CD4-positive, alpha-beta T cell treated with Interleukin-6 for 4 hours (primary cell): ENCODE measurements around the gene MISP3.

Experiments
- DNase-seq: peaks from one replicate; pipeline ENCODE4 v3.0.0-alpha.2; 2020; ENCODE audit warnings: mixed read lengths

Gene MISP3

DNA sequence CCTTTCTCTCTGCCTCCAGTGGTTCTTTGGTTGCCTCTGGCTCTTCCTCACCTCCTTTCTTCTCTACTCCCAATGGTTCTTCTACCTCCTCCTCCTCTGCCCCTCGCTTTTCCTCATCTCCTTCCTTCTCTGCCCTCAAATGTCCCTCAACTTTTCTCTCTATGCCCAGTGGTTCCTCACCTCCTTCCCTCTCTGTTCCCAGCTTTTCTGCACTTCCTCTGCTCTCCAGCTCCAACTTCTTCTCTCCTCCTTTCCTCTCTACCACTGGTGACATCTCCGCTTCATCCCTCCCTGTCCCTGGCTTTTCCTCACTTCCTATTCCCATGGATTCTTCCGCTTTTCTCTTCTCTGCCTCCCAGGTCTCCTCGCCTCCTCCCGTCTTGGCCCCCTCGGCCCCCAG lies 18.5 kb upstream of the MISP3 start:
- DNase-seq, result no peak

DNA sequence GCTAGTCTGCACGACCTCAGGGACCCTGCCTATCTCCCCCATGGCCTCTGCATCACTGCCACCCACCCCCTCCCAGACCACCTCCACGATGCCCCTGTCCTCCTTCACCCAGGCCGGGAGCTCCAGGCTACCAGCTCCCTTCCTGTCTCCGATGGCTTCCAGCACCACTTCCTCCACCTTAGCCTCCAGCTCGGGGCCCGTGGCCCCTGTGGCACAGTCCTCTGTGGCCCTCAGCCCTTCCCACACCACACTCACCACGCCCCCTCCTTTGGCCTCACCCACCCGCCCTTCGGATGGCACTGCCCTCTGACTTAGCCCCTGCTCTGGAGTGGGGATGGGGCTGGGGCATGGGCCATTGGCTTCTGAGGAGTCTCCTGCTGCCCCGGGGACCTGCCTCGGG lies 17.9 kb upstream of the MISP3 start:
- no peak for DNase-seq

DNA sequence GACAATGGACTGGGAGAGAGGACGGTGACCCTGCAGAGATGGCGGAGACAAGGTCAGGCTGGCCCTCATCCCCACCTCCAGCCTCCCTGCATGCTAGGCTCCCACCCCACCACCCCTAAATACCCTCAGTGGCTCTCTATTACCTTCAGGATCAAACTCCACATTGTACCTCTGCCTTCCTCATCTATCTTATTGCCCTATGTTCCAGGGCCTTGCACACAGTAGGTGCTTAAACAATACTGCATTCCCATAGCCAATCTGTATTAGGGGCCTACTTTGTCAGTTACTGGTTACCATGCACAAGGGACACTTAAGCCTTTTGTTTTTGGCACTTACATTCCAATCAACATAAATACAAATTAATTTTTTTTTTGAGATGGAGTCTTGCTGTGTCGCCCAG lies 17.2 kb upstream of the MISP3 start:
- no peak for DNase-seq

DNA sequence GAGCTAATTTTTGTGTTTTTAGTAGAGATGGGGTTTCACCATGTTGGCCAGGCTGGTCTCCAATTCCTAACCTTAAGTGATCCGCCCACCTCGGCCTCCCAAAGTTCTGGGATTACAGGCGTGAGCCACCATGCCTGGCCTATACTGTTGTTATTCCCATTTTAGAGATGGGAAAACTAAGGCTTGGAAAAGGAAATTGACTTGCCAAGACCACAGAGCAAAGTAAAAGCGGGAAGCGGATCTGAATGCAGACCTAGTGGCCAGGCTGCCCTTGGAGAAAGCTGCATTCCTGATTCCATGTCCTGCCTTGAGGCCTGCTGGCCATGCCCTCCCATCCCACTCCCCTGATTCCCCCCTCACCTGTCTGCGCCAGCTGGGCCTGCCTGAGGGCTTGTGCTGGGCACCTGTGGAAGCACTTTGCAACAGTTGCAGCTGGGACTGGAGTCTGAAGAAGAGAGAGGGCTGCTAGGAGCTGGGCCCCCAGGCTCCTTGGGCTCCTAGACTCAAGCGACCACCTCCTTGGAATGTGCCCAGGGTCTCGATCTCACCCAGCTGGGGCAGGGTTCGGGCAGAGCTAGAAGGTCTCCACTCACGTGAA lies 16.4 kb upstream of the MISP3 start:
- no peak for DNase-seq

DNA sequence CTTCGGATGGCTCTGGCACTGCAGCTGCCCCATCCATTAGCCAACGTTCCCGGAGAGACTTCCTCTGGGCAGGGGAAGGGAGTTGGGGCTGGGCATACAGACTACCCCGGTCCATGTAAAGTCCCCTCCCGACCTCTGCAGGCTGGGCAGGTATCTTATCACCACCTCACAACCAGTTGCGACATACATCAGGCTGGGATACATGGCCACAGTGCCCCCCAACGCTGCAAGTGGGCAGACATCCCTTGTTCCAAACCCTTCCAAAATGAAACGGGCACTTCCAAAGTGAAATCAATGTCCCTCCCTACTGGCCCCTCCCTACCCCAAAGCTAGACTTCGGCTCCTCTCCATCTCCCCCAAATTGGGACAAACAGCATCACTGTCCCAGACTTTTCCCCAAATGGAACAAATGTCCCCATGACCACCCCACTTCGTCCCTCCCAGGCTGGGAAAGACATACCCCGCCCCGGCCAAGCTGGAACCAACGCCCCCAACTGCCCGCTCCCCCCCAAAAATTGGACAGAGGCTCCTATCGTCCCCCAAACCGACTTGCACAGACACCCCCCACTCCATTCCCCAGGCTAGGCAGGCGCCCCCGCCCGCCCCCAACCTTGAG lies 15.7 kb upstream of the MISP3 start:
- DNase-seq, result no peak

GRCh38 chr19:14058182-14059092 lies 14.1 kb upstream of the MISP3 start:
- DNase-seq, result no peak

GRCh38 chr19:14059093-14059480 lies 13.5 kb upstream of the MISP3 start:
- peak; percentile 63 for DNase-seq

GRCh38 chr19:14059652-14060155 lies 12.9 kb upstream of the MISP3 start:
- DNase-seq, result no peak

DNA sequence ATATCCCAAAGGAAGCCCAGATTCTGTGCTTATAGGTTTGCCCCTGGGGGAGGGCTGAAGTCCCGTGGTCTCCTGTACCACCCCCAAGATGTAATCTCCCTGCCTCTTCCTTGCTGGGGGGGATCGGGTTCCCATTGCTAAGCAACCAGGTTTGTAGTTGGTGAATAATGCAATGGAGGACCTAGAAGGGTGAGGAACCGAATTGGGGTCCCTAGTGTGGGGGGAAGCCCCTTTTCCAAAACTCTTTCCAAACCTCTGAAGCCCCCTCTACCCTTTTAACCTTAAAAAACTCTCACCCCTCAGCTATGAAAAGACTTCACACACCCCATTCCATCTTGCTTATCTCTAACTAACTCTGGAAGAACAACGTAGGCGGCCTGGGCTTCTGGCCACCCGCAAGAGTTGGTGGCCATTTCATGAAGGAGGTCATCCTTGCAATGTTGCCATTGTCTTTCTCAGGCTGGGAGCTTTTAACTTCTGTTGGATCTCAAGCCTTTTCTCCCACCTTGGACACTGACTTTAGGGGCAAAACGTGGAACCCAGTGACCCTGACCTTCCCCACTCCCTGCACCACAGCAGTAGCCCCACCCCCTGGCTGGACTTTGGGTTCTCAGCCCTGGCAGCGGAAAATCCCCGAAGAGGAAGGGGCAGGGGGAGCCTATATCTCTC lies 11.4 kb upstream of the MISP3 start:
- no peak for DNase-seq

DNA sequence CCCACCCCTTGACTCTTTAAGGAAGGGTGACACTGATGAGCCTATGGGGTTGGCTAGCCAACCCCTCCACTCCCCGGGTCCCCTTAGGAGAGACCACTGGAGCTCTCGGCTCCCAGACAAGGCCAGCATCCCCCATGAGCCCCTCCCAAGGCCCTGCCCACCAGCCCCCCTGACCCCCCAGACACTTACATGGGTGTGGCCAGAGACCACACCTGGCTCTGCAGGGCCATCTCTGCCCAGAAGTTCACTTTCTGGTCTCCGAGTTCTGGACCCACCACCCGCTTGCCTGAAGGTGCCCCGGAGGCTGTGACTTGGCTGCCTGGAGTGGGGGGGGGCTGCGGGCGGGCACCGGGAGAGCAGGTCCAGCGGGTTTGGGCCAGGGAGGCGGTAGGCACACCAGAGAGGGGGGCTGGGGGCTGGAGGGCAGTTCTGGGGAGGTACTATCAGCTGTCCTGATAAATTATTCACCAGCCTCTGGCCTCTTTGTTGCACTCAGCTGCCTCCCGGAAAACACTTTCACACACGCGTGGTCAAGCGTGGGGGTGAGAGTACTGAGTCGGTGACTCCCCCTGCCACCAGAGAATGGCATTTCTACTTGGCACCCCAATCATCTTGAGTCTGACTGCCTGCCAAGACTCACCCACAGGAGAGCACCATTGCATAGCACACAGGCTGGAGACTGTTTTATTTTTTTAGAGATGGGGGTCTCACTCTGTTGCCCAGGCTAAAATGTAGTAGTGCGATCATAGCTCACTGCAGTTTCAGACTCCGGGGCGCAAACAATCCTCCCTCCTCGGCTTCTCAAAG lies 10.6 kb upstream of the MISP3 start, which contains the start of gene PALM3:
PALM3 (minus strand) TSS at position 326 of the 807 bp plus-strand sequence; CDS start at position 230, 96 bp downstream.
- DNase-seq, result no peak

DNA sequence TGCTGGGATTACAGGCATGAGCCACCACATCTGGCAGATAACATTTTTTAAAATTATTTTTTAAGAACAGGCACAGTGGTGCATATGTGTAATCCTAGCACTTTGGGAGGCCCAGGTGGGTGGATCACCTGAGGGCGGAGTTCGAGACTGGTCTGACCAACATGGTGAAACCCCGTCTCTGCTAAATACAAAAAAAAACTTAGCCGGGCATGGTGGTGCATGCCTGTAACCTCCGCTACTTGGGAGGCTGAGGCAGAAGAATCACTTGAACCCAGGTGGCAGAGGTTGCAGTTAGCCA lies 10.1 kb upstream of the MISP3 start:
- no peak for DNase-seq

DNA sequence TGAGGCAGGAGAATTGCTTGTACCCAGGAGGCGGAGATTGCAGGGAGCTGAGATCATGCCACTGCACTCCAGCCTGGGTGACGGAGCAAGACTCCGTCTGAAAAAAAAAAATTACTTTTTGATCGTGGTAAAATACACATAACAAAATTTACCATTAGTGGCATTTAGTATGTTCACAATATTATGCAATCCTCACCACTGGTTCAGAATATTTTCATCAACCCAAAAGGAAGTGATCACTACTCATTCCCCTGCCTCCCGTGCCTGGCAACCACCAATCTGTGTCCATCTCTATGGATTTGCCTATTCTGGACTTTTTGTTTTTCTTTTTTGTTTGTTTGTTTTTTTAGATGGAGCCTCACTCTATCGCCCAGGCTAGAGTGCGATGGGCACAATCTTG lies 9.5 kb upstream of the MISP3 start:
- DNase-seq, result no peak

- no peak for DNase-seq
These were observed 6.5 kb upstream of the MISP3 start for GRCh38 chr19:14066134-14066533.

DNA sequence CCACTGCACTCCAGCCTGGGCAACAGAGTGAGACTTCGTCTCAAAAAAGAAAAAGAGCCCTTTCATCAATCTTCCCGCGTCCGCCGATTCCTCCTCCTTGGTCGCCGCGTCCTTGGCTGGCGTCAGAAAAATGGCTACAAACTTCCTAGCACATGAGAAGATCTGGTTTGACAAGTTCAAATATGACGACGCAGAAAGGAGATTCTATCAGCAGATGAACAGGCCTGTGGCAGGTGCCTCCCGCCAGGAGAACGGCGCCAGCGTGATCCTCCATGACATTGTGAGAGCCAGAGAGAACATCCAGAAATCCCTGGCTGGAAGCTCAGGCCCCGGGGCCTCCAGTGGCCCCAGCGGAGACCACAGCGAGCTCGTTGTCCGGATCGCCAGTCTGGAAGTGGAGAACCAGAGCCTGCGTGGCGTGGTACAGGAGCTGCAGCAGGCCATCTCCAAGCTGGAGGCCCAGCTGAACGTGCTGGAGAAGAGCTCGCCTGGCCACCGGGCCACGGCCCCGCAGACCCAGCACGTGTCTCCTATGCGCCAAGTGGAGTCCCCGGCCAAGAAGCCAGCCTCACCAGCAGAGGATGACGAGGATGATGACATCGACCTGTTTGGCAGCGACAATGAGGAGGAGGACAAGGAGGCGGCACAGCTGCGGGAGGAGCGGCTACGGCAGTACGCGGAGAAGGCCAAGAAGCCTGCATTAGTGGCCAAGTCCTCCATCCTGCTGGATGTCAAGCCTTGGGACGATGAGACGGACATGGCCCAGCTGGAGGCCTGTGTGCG lies 2.1 kb upstream of the MISP3 start:
- no peak for DNase-seq

- peak; percentile 81 for DNase-seq
These were observed 807 bp downstream of the MISP3 start for GRCh38 chr19:14073261-14073924.

DNA sequence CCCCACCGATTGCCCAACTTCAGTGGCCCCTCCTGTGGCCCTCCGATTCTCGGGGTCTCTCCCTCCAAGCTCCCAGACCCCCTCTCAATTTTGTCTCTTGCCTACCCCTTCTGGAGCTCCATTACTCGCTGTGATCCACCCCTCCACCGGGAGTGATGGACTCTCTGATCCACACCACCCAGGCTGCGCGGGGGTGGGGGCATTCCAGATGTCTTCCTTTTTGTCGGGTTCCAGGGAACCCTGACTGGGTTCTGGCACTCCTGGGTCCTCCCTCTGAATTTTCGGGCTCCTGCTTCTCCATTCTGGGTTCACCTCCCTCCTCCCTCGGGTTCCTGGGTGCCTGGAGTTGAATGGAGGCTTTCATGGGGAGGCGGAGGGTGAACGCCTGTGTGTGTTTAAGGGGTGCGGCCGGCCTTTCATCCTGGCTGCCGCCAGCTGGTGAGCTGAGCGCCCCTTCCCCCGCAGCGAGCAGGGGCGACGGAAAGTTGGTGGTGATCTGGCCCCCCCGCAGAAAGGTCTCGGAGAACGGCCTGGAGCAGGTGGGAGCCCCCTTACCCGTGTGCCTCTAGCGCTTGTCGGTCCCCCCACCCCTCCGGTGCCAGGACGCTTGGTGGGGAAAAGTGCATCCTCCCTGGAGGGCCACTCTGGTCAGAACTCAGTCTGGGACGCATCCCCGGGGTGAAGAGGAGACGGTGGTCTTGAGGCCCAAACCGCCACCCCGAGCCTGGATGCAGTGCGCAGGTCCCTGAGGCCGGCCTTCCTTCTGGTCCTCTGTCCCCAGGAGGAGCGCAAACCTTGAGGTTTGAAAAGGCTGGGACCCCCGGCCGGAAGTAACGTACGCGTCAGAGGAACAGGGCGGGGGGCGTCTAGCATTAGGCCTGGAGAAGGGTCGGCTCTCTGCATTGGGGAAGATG lies 1.6 kb downstream of the MISP3 start:
- peak; percentile 17 for DNase-seq

DNA sequence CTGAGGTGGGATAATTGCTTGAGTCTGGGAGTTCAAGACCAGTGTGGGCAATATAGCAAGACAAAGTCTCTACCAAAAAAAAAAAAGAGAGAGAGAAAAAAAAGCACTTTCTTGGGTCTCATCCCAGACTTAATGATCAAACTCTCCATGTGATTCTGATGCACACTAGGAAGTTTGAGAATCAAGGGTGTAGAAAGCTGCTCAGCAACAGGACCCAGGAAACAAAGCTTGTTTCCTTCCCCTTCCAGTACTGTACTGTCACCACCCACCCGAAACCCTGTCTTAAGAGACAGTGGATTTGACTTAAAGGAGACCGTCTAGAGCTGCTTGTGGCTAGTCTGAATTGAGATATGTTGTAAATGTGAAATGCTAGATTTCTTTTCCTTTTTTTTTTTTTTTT lies 5.8 kb downstream of the MISP3 start:
- DNase-seq, result no peak

DNA sequence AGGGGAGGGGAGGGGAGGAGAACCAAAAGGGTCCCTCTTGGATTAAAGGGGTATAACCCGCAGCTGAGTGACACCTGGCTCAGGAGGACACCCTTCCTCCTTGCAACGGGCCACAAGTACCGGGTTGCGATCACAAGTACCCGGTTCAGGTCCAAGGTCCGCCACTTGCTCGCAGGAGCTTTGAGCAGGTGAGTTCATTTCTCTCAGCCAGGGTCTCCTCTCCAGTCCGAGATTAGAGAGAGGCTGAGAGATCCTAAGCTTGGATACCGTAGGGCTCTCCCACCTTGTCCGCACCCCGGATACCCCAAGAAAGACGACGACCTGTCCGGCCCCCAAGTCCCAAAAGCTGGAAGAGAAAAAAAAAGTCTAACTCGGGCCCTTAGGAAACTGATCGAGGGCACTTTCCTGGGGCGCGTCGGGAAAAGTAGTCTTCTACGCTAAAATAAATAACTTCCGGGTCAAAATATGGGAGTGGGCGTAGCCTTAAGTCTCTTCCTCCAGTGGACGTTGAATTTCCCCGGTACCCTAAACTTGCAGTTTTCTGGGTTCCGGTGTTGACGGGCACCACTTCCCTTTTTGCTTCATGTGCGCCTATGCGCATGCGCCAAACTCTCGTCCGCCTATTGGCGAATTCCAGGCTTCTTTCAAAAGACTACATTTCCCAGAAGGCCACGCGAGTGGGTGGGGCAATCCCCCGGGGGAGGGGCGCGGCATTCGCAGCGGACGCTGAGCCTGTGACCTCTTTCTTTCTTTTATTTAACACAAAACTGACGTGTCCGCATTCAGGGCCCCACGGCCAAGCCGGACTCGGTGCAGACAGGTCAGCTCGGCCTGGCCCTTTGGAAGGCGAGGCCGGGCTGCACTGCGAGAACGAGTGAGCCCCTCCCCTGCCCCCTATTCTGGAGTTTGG lies 8.6 kb downstream of the MISP3 start:
- peak; percentile 99 for DNase-seq
